Stimulated activated CD8-positive, alpha-beta memory T cell treated with anti-CD3 and anti-CD28 coated beads, Interleukin-4, amount 100 ng/mL, for 4 hours (primary cell): ENCODE measurements around the gene FCHSD2.
"Not testable (repeated sequence)": the region's sequence is repeated elsewhere in the genome, so short reads cannot be mapped to it uniquely, and the experiment has no call there.

Experiments used
- DNase-seq, 2 donors: peaks; one replicate each; pipeline ENCODE4 v3.0.0-alpha.2; 2020; ENCODE audit warnings: low read depth in 2 of 2, low spot score in 1 of 2

Gene FCHSD2

DNA sequence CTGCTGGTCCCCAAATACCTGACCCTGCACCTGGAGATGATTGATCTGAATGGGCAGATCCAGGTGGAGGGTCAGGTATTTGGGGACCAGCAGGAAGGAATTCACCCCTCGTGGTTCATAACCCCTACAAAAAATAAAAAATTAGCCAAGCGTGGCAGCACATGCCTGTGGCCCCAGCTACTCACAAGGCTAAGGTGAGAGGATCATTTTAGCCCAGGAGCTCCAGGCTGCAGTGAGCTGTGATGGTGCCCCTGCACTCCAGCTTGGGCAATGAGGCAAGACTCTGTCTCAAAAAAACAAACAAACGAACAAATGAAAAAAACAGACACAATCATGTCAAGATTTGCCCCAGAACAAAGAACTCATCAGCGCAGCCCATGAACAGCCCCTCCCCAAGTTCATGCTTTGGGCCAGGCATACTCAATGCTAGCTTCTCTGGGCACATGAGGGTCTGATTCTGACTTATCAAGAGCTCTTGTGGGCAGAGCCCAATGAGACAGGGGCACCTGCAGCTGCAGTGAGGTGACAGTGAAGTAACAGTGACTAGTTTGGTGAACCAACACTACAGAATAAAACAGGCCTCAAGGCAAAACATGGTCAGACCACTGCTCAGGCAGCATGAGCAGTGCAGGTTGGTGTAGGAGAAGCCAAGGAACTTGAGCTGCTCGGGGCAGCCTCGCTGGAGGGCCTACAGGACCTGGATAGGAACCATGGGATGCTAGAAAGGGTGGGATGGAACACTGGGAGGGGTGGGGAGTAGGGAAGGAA lies 10.2 kb upstream of the FCHSD2 start:
- DNase-seq = no peak

DNA sequence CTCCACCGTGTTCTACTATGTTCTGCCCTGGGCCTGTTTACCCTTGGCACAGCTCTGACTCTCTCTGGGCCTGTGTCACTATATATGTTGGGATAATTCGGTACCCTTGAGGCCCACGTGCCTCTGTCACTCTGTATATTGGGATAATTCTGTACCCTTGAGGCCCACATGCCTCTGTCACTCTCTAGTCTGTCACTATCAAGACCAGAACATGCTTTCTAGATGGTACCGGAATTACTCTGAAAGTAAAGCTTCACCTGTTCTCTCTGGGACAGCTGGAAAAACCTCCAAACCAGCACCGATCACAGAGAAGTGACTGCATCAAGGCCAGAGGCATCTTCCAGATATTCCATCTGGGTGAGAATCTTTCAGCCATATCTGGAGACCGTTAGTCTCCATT lies 9.3 kb upstream of the FCHSD2 start:
- DNase-seq = no peak

DNA sequence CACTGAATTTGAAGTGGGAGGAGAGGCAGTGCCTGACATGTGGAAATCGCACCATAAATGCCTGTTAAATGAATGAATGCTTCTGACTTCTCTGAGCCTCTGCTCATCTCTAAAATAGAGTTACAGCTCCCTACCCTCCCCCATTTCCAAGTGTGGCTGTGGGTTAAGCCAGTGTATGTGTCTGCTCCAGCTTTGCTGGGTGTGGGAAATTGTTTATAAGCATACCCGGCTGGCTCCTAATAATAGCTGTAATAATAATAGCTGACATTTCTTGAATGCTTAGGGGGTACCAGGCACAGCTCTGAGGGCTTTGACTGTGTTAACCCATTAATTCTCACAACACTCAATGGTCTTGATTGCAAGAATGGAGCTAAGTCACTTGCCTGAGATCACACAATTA lies 7.0 kb upstream of the FCHSD2 start:
- DNase-seq = no peak

DNA sequence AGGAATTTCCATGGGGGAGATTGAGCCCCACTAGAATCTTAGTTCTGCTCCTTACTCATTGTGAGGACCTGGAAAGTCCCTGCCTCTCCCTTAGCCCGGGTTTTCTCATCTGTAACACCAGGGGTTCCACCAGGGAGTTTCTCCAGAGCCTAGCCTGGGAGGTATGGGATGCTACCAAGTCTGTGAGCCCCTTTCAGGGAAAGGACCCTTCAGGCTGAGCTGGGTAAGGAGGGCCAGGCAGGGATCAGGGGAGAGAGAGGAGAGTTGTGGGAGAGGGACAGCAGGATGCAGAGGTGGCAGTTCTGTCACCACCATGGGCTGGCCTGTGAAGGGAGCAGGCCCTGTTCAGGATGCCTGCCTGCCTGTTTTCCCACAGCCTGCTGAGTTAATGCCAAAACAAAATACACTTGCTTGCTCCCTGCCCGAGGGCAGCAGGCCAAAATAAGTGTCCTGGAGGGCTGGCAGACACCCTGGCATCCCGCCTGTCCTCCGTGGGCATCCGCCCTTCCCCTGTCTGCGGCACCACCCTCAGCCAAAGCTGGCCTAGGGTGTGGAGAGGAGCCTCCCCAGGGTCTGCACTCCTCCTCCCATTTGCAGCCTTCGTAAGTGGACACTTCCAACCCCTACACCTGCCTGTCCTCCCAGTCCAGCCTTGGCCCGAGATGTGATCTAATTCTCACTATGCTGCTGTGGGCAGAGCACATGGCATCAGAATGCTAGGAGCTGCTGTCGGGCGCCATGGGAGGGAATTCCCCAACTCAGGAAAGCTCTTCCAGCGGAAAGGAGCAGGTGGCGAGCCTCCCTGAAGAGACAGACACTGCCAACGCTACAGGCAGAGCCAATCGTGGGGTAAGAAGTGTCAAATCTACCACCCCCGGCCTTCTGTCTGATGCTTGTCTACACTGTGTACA lies 5.9 kb upstream of the FCHSD2 start:
- no peak for DNase-seq

DNA sequence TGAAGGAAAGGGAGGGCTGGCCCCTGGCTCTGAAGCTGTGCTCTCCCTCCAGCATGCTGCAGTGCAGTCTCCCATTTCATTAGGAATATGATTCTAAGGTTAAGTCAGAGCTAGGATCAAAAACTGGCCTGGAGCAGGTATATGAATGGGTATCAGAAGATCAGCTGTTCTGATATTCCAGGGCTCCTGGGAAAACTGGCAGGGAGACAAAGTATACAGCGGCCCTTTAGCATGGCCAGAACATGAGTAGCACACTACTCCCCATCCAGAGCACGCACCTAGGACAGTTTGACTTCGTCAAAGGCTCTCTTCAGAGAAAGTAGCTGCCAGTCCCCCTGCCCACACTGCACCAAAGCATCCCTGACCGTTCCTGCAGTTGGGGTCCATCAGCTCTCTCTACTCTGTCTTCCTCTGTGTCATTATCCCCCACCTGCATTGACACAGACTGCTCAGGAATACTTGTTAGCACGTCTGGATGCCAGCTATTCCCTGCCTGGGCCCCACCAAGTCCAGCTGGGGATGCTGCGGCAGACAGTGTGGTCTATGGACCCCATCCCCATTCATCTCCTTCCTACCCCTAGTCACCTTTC lies 4.0 kb upstream of the FCHSD2 start:
- DNase-seq = no peak

DNA sequence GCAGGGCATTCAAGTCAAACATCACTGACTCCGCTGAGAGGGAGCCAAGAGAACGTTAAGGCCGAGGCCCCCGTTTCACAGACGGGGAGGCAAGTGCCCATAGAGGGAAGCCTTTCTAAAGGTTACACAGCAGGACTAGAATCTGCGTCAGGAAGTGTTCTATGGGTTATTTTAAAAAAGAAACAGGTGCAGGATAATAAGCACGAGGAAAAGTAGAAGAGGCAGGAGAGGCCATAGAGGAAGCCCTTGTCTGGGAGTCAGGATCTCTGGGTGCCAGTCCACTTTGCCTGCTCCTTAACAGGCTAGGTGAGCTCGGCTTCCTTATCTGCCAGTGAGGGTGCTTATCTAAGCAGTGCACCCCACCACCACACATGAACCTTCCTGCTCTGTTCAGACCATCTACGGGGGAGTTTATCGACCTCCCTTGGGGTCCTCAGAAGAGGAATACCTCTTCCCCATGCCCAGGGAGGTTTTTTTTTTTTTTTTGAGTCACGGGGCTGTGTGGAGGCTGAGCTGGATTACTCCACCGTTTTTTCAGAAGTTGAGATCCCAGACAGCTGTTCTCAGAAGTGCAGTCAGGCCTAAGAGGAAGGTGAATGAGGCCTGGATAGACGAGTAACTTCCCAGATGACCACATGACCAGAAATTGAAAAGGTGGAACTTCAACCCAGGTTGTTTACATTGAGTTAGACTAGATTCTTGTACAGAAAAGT lies 1.2 kb upstream of the FCHSD2 start:
- no peak for DNase-seq

DNA sequence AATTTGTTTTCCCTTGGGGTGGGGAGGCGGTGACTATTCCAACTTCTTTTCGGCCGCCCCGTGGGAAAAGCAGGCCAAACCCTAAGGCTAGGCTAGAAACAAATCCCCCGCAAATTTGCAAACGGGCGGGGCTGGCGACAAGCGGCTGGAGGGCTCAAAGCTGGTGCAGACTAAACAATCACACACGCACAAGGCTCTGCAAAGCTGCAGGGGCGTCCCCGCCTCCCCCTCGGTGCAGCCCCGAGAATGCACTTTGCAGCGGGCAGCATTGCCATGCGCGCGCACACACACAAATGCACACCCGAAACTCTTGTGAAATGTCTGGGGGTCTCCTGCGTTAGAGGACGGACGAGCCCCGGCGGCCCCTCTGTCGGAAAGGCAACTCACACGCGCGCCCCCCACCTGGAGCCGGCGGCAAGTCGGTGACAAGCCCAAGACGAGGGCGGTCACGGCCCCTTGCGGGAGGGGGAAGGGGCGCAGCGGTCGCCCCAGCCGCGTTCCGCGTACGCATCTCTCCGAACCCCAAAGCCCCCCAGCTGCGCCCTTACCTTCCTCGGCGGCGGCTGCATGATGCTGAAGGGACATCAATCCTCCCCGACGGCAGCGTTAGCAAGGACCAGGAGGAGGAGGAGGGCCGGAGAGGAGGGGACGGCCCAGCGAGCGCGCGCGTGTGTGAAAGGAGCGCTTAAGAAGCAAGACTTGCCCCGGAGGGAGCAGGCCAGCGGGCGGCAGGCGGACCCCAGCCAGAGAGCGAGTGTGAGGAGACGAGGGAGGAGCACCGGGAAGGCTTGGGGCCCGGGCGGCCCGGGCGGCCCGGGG lies 600 bp downstream of the FCHSD2 start:
- peak; percentile 19 to 39 for DNase-seq

DNA sequence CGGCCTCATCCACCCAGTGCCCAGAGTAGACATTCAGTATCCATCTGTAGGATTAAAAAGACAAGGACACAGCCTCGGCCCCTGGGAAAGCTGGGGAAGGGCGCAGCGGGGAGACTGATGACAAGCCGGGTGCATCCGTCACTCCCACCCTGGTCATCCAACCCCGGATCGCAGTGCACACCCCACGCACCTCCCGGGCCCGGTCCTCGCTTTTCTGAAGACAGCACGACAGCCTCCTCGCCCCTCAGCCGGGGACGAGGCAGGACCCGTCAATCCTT lies 1.1 kb downstream of the FCHSD2 start:
- DNase-seq = no peak

DNA sequence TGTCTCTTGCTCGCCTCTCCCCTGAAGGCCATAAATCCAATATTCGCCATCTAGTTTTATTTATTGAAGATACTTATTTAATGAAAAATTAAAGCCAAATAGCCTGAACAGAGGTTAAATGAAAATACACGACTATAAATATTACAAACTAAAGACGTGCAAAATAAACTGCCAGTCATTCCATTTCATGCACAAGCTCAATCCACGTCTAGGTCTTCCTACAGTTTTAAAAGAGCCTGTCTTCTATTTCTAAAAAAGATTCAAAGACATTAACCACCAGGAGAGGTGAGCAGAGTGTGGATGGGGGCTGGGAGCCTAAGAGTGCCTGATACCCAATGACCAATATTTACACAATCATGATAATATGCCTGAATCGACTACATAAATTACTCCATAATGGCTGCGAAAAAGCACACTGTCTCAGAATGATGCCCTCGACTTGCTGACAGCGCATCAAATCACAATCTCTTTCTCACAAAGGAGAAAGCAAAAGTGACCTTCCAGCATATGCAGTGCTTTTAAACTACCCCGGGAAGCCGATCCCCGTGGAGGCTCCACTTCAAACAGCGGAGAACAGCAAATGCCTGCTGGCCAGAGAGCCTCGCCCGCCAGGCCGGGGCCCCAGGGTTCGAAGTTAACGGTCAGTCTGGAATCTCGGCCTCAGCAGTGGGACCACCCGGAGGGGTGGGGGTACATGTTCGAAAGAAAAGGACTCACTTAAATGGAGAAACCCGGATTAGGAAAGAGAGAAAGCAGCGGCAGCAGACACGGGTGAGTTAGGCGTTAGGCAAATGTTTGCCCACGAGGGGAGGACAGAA lies 1.7 kb downstream of the FCHSD2 start:
- no peak for DNase-seq

DNA sequence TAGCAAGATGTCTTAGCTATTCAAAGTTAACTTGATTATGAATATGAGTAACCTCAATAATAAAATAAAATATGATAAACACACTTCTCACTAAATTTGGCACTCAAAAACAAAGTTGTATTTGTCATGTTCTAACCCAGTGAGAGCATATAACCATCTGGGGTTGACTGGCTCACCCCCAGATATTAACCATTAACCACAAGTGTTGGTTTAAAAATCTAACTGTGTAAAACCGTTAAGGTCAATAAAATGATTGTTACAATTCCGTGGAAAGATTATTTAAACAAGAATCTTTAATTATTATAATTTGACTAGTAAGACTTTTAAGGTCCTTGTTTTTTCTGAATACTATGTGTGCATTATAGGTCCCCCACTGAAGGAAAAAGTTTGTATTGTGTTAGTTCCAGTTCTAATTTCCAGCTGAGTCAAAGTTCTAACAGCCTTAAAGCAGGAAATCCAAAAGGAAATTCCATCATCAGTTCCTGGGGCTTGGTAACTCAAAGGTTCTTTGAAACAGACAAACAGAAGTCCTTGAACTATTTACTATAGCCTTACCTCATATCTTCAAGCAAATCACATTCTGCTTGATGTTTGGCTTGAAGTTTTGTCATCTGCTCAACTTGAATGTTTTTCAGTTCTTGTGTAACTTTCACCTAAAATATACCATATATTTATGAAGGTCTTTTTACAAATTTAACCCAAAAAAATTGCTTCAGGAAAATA lies 2.5 kb downstream of the FCHSD2 start:
- DNase-seq = no peak

DNA sequence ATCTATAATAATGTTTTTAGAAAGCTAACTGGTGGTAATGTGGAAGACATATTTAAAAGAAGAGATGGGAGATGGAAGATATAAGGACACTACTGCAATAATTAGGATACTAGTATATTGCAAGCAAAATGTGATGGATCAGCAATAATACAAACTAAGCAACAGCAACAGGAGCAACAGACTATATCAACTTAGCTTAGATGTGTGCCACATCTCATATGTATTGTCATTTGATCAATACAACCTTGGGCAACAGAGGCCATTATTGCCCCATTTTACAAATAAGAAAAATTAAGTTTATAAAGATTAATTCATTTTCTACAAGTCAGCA lies 4.2 kb downstream of the FCHSD2 start:
- DNase-seq = no peak

DNA sequence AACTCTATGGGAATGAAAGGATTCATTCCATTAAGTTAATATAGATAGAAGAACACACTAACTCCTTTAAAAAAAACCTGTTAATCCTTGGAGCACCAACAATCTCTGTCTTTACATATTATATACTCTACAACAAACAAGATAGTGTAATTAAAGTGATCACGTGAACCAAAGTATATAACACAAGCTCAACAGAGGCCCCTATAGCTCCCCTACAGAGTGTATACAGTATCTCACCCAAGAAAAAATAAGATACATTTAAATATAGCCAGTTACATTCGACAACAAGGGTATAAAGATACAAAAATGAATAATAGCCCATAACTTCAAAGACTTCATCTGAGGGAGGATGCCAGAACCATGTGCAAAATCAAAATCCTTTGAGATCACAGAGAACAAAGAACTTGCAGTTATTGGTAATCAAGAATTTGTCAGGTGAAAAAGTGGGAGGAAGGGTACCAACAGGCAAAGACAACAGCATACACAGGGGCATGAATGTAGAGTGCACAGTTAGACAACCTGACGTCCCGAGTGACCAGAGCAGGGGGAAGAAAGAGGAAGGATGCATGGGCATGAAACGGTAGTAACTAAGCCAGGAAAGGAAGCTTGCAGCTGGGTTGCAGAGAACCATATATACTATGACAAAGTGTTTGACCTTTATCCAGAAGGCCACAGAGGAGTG lies 4.7 kb downstream of the FCHSD2 start:
- DNase-seq = no peak

DNA sequence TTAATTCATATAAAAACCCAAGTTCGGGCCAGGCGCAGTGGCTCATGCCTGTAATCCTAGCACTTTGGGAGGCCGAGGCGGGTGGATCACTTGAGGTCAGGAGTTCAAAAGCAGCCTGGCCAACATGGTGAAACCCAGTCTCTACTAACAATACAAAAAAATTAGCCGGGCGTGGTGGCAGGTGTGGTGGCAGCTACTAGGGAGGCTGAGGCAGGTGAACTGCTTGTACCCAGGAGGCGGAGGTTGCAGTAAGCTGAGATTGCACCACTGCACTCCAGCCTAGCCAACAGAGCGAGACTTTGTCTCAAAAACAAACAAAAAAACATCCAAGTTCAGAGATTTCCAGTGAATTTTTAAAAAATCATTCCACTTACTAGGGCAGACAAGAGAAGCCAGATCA lies 5.4 kb downstream of the FCHSD2 start:
- not testable (repeated sequence) for DNase-seq

DNA sequence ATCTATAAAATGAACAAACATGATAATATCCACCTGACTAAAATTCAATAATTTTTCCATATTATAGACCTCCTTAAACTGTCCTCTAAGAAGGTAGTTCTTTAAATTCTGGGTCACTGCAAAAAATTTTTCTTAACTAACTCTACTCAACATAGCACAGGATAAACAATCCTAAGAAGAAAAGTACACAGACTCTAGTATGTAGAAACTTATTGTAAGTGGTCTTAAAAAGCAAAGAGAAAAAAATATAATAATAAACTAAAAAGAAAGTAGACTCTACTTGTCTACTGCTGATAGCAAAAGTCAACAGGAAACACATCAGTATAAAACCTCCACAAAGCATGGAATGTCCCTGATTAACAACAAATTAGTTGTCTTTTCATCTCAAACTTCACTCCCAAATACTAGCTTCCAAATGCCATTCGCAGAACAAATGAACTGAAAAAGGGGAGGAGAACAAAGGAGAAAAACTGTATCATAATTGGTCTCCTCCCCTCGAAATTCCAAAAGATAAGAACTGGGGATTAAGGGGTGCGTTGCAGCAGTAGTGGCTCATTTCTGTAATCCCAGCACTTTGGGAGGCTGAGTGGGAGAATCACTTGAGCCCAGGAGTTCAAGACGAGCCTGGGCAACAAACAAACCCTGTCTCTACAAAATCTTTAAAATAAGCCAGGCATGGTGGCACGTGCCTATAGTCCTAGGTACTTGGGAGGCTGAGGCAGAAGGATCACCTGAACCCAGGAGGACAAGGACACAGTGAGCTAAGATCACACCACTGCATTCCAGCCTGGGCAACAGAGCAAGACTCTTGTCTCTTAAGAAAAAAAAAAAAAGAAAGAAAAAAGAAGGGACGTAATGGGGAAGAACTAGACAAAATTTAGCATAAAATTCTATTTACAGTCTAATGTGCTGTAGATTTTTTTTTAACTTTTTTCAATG lies 6.5 kb downstream of the FCHSD2 start:
- DNase-seq = no peak

DNA sequence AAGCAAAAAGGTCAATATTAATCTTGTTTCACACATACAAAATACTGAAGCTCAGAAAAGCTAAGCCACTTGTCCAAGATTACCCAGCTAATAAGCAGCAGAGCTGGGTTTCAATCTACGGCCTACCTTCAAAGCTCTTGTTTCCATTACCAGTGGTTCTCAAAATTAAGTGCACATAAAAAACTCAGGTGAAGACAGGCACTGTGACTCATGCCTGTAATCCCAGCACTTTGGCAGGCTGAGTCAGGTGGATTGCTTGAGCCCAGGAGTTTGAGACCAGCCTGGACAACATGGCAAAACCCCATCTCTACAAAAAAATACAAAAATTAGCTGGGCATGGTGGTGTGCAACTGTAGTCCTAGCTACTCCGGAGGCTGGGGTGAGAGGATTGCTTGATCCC lies 9.8 kb downstream of the FCHSD2 start:
- DNase-seq = not testable (repeated sequence)

DNA sequence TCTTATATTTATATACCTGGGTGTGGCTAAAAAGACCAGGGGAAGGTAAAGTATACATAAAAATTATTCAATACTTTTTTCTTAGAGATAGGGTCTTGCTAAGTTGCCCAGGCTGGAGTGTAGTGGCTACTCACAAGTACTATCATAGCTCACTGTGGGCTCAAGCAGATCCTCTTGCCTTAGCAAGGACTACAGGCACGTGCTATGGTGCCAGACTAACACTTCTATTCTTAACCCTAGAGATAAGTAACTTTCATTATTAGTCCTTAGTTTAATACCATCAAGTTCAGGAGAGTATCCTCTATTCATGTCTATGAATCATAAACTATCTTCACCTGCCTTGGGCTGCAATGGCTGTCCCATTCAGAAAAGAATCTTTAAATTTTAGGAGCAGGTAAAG lies 11.9 kb downstream of the FCHSD2 start:
- DNase-seq = no peak

DNA sequence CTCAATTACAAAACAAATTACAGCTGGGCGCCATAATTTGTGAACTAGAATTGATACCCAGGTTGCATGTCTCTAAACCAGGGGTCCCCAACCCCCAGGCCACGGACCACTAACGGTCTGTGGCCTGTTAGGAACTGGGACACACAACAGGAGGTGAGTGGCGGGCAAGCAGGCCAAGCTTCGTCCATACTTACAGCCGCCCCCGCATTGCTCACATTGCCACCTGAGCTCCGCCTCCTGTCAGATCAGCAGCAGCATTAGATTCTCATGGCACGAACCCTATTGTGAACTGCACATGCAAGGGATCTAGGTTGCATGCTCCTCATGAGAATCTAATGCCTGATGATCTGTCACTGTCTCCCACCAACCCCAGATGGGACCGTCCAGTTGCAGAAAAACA lies 12.9 kb downstream of the FCHSD2 start:
- DNase-seq = no peak
